GM23338 (cell line): ENCODE data around the gene CSTF3.

Experiments used
- CTCF ChIP-seq, 2 experiments: fragments of 200-600 bp in 1 of 2; sonication (generic) in 1 of 2; conservative IDR thresholded peaks; 2 replicates each; pipeline versions ENCODE4 v1.5.1 to v1.6.1; 2016 to 2017; ENCODE audit warnings: antibody characterized with exemption in 2 of 2, low read depth in 2 of 2, mild to moderate bottlenecking in 2 of 2, moderate library complexity in 1 of 2
- EZH2phosphoT487 ChIP-seq: fragments of 200-600 bp; sonication (generic); IDR thresholded peaks from one replicate; pipeline ENCODE4 v1.8.1; 2018; ENCODE audit warnings: antibody characterized with exemption; ENCODE audit not compliant: unreplicated experiment
- POLR2AphosphoS5 ChIP-seq: IDR thresholded peaks from 2 replicates; pipeline ENCODE4 v1.6.1; 2016; ENCODE audit warnings: antibody characterized with exemption, low read depth

- no peak for TF ChIP-seq CTCF (conservative IDR thresholded peaks at IDR 0.05; ENCODE audit: low read depth in 2 of 2)
- TF ChIP-seq POLR2AphosphoS5, result no peak
- TF ChIP-seq EZH2phosphoT487, result no peak
These were observed 117.0 kb downstream of the CSTF3 start for GRCh38 chr11:33044285-33044756.
